PC-3 (cell line): ENCODE data around the gene PPFIBP2.

Experiments
- CTCF ChIP-seq: fragments of 300-600 bp; sonication (generic); conservative IDR thresholded peaks from 2 replicates; pipeline ENCODE4 v1.5.1; 2017; ENCODE audit warnings: antibody characterized with exemption, low read depth, mild to moderate bottlenecking, low read length
- EZH2 ChIP-seq: fragments of 300-600 bp; sonication (generic); IDR thresholded peaks from one replicate; pipeline ENCODE4 v1.6.1; 2017; ENCODE audit warnings: antibody characterized with exemption, mild to moderate bottlenecking, low read length; ENCODE audit not compliant: unreplicated experiment

- TF ChIP-seq CTCF (peak; percentile 67), EZH2 (no peak)
Observed at GRCh38 chr11:7657306-7658025, 143.7 kb downstream of the PPFIBP2 start.
